ELR (cell line): ENCODE results near the gene KRT6A.

Source experiments
- DNase-seq: peaks from one replicate; pipeline ENCODE4 v3.0.0-alpha.2; 2015; ENCODE audit warnings: low read depth

The KRT6A gene

GRCh38 chr12:52524241-52524897 lies 31.3 kb upstream of the KRT6A start:
- no peak for DNase-seq

- DNase-seq: peak; percentile 25
These were observed 30.8 kb upstream of the KRT6A start for GRCh38 chr12:52523824-52524223.

DNA sequence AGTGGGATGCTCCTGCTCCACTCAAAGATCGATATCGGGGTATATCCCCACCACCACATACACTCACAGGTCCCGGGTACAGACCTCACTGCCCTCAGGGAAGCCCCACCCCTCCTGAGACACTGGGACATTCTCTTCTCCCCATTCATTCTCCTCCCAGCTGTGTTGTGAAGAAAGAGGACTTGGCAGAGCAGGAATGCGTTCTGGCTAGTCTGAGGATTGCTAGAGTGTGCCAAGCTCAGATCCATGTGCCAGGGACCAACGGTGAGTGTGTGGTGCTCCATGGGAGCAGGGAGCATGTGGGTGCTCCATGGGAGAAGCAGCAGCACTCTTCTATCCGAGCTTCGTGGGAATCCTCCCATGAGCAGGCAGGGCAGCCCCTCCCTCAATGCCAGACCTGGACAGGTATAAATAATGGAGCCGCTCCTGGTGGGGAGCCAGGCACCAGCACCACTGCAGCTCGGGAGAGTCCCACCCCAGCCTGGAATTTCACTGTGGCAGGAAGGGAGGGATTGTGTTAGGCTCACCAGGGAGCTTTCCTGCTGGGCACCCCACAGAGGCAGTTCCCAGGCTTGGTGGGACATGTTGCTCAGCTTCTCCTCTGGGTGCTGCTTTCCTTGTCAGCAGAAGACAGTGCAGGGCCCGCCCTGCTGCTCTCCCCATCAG lies 29.4 kb upstream of the KRT6A start:
- DNase-seq: peak; percentile 3

DNA sequence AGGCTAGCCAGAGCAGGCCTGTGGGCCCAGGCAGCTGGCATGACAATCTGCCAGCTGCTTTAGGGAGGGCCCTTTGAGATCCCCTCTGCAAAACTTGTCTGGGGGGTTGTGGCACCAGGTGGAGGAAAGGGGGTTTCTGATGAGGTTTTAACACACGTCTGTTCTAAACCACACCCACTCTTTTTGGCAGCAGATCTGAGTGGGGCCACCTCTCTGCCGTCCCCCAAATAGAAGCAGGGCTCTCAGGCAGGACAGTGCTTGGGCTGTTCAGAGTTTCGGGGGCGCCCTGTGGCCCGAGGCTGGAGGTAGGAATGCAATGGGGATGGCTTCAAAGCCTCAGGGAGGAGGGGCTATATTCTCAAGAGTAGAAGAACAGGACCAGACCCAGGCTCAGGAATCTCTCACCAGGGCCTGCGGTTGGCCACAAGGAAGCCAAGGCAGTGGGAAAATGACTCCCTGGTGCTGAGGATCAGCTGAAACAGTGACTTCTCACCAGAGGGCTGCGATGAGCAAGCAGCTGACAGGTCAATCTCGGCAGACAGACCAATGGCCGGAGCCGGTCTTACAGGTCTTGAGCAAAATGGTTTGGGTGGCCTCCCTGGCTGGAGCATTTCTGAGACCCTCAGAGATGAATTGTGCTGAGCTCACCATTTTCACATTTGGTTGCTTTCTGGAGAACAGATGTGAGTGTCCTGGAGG lies 28.7 kb upstream of the KRT6A start:
- peak; percentile 66 for DNase-seq

DNA sequence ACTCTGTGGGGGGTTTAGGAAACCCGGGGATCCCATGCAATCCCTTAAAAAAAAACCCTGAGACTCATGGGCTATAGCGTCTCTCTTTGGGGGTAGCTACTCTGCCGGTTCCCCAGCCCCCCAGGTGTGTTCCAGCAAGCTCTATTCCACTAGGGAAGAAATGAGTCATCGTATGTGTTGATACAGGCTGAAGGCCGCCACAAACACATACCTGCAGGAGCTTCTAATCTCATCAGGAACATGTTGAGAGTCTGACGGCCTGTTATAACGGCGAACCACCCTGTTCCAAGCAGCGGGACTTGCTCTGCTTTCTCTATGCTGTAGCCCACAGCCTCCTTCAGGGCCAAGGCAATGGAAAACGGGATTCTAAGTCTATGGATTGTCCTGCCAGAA lies 28.1 kb upstream of the KRT6A start:
- DNase-seq: peak; percentile 19

DNA sequence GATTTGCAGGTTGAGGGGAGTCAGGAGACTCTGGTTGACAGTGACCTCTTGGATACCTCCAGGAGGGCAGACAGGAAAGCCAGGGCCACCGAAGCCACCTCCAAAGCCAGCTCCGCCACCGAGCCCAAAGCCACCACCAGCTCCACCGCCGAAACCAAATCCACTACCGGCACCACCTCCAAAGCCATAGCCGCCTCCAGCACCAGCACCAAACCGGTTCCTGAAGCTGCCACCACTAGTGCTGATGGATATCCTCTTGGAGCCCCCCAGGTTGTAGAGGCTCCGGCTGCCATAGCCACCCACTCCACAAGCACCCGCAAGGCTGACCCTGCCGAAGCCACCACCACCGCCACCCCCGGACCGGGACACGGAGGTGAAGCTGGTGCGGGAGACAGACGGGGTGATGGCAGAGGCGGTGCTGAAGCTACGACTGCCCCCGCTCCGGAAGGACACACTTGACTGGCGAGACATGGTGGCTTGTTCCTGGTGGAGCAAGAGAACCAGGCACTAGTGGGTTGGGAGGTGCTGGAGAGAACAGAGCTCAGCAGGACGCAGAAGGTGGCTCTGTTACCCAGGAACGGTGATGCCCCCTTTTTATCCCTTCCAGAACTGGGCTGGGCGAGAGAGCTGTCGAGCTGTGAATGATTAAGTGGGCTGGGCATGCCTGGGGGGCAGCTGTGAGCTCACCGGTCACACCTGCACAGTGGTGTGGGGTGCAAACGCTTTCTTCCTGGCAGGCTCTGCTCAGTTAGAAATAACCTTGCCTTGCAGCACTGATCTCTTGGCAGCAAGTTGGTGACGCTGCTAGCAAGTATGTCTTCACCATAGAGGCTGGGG lies 27.0 kb upstream of the KRT6A start, which contains the start of gene KRT5:
TSS of gene KRT5 (minus strand) at position 569 of the 837 bp plus-strand sequence. CDS start at position 471, 98 bp downstream.
- DNase-seq: no peak

- DNase-seq: no peak
These were observed 26.3 kb upstream of the KRT6A start for GRCh38 chr12:52519387-52519703.

DNA sequence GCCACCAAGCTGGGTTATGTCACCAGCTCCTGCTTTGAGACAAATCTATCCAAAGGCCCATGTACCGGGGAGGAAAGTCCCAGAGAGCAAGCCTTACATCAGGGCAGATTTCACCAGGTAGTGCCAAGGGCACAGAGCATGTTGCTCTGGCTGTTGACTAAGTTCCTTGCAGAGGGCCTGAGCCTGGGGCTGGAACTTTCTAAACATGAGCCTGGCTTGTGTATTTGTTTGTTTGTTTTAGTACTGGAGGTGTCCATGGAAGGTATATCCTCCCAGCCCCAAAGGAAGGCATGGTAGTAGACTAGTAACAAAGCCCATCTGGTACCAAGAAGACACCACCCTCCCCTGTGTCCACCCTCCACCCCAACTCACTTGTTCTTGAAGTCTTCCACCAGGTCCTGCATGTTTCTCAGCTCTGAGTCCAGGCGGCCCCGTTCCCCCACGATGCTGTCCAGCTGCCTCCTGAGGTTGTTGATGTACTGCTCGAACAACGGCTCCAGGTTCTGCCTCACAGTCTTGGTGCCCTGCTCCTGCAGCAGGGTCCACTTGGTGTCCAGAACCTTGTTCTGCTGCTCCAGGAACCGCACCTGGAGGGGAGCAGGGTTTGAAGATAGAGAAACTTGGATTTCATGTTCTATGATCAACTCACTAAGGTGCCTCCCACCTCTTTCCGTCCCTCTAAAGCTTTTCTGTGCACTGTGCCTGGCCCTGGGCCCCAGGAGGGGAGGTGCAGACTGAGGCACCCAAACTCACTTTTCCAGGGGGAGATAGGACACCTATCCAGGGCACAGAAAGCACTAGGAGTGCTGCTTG lies 25.7 kb upstream of the KRT6A start:
- no peak for DNase-seq

DNA sequence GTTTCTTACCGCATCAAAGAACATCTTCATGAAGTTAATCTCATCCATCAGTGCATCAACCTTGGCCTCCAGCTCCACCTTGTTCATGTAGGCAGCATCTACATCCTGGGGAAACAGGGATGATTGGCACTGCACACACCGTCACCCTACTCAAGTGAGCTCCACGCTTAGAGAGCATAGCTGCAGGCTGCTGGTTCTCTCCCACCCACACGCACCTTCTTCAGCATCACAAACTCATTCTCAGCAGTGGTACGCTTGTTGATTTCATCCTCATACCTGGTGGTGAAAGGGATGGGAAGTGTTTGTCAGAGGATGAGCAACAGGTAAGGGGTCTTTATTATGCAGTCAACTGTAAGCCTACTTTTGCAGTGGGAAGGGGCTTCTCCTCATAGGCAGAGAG lies 24.8 kb upstream of the KRT6A start:
- no peak for DNase-seq

DNA sequence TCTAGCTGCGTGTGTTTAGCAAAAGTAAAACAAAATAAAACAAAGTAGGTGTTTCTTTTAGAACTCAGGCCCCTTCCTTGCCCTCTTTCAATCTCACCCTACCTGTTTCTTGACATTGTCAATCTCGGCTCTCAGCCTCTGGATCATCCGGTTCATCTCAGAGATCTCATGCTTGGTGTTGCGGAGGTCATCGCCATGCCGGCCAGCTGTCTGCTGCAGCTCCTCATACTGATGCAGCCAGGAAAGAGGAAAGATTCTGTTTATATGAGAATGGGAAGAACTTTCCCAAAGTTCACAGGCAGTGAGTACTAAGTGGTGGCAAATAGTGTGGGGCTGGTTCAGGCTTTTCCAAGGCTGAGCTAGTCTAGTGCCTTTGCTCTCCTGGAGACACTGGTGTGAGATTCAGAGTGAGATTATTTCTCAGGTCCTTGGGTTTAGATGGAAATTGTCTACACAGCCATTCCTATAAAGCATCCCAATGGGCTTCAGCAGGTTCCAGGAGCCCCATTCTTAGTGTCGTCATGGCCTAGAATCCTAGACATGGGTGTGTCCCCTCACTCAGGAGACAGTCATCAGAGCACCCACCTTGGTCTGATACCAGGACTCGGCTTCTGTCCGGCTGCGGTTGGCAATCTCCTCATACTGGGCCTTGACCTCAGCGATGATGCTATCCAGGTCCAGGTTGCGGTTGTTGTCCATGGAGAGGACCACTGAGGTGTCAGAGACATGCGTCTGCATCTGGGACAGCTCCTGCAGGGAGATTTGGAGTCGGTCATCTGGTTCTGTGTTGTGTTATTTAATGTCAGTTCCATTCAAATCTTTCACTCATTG lies 24.2 kb upstream of the KRT6A start:
- DNase-seq: no peak

- no peak for DNase-seq
These were observed 23.1 kb upstream of the KRT6A start for GRCh38 chr12:52515927-52516831.

DNA sequence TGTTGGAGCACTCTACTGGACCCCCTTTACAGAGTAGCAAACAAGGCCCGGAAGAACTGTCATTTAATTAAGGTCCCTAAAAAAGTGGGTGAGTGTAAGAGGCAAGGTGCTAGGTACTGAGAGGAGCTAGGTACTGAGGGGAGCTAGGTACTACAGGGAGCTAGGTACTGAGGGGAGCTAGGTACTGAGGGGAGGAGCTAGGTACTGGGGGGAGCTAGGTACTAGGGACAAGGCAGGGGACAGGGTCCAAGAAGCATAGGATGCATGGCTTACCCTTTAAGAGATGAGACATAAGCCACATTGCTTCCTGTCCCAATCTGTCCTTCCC lies 22.2 kb upstream of the KRT6A start:
- DNase-seq: no peak

DNA sequence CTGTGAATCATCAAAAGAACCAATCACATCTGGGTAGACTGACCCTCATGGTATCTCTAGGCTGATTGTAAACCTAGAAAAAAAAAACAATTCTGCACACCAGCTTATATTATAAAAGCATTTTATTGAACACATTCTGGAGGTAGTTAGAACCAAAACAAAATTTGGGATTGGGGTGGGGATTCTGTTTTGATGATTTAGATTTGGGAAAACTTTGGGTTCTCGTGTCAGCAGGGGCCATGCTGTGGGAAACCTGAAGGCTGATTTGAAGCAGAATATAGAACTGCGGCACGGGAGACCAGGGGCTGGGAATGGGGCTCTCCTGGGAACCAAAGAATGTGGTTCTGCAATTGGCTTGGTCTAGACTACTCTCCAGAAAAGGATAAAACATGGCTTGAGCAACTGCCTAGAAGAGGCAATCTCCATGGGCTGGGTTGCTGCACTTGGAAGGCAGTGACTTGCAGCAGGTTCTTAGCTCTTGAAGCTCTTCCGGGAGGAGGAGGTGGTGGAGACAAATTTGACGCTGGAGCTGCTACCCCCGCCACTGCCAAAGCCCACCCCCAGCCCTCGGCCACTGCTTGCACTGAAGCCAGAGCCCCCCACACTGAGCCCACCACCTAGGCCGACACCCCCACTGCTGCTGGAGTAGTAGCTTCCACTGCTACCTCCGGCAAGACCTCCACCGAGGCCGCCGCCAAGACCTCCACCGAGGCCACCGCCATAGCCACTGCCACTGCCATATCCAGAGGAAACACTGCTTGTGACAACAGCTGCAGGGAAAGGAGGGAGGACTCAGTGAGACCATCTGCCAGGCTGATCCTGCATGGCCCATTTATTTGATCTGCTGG lies 21.6 kb upstream of the KRT6A start:
- no peak for DNase-seq

DNA sequence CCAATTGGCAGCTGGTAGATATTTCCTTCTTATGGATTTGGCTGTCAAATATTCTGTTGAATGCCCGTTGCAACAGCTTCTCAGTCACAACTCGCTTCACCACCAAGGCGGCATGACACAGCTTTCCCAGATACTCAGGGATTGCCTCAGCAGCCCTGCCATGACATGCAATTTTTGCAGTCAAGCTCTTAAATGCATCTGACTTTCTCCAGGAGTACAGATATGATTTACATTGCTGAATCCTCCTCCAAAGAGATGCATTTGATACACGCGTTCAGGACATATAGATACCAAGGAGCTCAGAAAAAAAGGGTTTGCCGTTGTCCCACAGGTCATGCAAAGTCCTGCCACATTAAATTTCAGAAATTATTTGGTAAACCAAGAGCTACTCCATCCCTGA lies 20.7 kb upstream of the KRT6A start:
- DNase-seq: no peak

DNA sequence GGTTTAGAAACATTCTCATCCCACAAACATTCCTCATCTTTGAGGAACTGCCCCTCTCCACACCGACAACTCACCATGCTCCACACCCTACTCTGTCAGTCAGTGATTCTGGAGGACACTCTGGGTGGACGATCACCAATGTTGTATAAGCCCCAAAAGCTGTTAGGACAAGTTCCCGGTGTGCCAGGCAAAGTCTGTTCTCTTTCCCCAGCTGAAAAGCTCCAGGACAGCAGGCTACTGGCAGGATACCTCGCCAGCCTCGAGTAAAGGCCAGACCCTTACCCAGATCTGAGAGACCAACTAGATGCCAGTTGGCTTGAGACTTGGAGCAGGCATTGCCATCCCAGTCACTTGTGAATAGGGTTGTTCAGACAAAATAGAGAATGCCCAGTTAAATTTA lies 15.2 kb upstream of the KRT6A start:
- no peak for DNase-seq

DNA sequence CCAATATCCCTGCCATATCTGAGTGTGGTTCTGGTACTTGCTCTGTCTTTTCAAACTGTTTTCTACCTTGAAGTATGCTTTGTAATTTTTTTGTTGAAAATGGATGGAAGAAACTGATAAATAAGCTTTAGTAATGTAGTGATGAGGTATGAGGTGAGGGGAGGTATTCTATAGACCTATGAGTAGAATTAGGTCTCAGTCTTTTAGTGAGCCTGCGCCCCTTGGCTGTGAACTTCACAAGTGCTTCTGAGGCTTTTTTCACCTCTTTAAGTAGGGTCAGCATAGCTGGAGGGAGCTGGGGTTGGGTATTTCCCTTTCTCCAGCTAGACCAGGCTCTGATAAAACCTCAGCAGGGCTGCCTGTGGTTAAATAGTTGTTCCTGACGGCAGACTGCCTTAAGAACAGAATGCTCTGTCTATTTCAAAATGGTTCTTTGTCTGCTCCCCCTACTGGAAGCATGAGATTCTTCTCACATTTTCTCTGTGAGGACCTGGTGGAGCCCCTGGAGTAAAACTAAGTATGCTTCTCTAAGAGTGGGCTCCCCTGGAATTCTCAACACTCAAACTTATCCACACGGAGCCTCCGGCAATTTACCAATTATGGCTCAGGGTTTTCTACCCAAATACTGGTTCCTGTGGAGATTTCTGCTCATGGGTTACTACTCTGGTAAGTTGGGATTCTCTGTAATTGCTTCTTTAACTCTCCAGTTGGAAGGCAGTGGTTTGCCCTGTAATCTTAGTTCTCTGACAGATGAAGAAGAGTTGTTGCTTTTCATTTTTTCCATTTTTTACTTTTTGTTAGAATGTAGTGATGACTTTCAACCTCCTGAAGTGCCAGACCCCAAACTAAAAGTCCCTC lies 14.0 kb upstream of the KRT6A start:
- DNase-seq: peak; percentile 68

DNA sequence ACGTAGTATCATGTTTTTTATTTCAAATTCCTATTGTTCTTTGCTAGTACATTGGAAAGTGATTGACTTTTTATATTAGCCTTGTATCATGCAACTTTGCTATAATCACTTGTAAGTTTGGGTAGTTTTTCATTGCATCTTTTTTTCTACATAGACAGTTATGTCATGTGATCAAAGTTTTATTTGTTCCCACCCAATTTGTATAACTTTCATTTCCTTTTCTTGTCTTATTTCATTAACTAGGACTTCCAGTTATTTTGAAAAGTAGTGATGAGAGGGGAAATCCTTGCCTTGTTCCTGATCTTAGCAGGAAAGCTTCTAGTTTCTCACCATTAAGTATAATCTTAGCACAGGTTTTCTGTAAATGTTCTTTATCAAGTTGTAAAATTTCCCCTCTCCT lies 9.8 kb upstream of the KRT6A start:
- no peak for DNase-seq

DNA sequence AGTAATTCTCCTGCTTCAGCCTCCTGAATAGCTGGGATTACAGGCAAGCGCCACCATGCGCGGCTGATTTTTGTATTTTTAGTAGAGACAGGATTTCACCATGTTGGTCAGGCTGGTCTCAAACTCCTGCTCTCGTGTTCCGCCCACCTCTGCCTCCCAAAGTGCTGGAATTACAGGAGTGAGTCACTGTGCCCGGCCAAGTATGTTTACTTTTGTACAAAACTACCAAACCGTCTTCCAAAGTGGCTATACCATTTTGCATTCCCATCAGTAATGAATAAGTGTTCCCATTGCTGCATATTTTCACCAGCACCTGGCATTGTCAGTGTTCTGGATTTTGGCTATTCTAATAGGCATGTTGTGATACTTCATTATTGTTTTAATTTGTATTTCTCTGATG lies 8.4 kb upstream of the KRT6A start:
- DNase-seq: no peak
